HG02970 (cell line): ENCODE measurements around the gene HTT.
"Not testable (repeated sequence)": the region's sequence is repeated elsewhere in the genome, so short reads cannot be mapped to it uniquely, and the experiment has no call there.

ENCODE experiments used
- ATAC-seq: cut with Tn5 transposase; IDR thresholded peaks from one replicate; pipeline ENCODE4 v1.9.1; 2021; ENCODE audit warnings: mild to moderate bottlenecking, moderate library complexity, moderate number of reproducible peaks; ENCODE audit not compliant: unreplicated experiment, low FRiP score

Gene HTT

GRCh38 chr4:3075652-3075981 lies 1.1 kb downstream of the HTT start:
- no peak for ATAC-seq

- ATAC-seq, result no peak
Measured at GRCh38 chr4:3077796-3078195, 3.3 kb downstream of the HTT start.

- no peak for ATAC-seq
Measured at GRCh38 chr4:3079694-3080123, 5.2 kb downstream of the HTT start.

DNA sequence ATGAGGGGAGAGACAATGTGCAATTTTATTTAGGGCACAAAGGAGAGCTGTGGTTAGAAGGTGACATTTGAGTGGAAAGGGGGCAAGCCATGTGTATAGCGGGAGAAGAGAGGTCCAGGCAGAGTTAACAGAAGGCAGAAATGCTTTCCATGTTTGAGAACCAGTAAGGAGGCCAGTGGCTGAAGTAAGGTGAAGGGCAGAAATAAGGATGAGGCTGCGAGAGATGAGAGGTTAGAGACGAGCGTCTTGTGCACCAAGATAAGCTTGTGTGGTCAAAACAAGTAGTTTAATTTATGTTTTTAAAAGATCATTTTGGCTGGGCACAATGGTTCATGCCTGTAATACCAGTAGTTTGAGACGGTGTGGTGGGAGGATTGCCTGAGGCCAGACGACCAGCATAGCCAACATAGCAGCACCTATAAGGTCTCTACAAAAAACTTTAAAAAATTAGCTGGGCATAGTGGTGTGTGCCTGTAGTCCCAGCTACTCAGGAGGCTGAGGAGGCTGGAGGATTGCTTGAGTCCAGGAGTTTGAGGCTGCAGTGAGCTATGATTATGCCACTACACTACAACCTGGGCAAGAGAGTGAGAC lies 8.5 kb downstream of the HTT start:
- no peak for ATAC-seq

DNA sequence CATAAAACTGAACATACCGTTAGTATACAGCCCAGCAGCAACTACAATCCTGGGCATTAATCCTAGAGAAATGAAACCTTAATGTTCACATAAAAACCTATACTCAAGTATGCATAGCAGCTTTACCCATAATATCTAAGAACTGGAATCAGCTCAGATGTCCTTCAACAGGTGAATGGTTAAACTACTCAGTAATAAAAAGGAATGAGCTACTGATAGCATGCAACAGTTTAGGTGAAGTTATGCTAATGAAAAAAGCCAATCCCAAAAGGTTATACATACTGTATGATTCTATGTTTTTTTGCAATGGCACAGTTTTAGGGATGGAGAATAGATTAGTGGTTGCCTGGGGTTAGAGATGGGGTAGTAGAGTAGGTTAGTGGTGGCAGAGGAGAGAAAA lies 9.3 kb downstream of the HTT start:
- no peak for ATAC-seq

DNA sequence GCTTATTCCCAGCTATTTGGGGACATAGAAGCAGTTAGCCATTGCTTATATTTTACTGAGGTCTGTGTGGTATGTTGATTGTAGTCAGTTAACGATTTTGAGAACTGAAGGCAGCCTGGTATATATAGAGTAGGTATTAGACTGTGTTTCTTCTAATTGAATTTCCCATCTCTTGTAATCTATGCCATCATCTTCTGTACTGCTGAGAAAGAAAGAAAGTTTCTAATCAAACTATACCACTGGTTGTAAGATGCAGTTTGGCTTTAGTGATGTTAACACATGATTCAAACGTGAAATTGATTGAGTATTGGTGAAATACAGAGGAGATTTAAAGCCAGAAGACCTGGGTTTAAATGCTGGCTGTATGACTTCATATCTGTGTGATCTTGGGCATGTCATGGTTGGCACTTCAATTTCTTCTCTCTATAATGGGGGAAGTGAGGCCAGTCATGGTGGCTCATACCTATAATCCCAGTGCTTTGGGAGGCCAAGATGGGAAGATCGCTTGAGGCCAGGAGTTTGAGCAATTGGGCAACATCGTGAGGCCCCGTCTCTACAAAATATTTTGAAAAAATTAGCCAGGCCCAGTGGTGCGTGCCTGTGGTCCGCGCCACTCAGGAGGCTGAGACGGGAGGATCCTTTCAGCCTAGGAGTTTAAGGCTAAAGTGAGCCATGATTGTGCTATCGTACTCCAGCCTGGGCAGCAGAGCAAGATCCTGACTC lies 11.6 kb downstream of the HTT start:
- no peak for ATAC-seq

DNA sequence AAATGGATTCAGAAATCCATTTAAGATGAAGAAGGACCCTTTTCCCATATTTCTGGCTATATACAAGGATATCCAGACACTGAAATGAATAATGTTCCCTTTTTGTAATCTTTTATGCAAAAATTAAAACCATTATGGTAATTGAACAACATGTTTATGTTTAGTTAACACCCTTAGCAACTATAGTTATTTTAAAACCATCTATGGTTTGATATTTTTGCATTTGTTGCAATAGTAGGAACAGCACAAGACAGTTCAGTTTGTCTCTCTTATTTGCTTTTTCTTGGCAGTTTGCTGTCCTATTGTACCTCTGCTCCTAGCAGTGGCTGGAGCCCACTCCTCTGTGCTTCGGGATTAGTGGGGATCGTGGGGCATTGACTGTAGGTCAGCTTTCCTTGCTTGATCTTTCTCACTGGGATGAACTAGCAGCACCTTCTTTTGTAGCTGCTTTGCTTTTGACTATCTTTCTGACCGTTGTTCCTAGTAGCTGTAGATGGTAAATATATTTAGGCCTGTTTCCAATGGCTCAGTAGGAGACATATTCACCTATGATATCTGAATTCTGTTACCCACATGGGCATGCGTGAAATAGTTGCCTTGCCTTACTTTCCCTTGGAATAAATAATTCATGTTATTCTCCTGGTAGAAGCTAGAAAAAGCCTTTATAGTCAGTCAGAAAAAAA lies 12.8 kb downstream of the HTT start:
- no peak for ATAC-seq

DNA sequence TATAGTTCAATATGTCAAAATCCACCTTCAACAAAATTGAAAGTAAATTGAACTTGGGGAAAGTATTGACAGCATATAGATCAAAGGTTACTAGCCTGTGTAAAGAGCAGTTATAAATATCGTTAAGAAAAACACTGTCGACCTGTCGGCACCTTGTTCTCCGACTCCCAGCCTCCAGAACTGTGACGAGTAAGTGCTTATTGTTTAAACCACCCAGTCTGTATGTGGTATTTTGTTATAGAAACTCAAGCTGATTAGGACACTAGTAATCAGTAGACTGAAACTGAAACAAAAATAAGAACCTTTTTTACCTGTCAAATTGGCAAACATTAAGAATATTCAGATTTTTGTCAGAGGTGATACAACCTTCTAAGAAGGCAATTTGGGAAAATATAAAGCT lies 17.0 kb downstream of the HTT start:
- no peak for ATAC-seq

GRCh38 chr4:3094701-3095100 lies 20.2 kb downstream of the HTT start:
- not testable (repeated sequence) for ATAC-seq

DNA sequence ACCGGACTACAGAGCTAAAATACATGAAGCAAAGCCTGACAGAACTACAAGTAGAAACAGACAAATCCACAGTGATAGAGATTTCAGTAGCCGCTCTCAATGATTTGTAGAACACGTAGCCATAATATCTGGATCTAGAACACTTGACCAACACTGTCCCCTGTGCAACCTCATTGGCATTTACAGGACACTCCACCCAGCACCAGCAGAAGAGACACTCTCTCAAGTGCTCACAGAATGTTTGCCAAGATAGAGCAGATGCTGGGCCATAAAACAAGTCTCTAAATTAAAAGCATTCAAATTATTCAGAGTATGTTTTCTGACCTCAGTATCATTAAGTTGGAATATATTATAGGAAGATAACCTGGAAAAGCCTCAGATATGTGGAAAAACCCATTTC lies 21.7 kb downstream of the HTT start:
- no peak for ATAC-seq

GRCh38 chr4:3098346-3098745 lies 23.9 kb downstream of the HTT start:
- ATAC-seq, result no peak

DNA sequence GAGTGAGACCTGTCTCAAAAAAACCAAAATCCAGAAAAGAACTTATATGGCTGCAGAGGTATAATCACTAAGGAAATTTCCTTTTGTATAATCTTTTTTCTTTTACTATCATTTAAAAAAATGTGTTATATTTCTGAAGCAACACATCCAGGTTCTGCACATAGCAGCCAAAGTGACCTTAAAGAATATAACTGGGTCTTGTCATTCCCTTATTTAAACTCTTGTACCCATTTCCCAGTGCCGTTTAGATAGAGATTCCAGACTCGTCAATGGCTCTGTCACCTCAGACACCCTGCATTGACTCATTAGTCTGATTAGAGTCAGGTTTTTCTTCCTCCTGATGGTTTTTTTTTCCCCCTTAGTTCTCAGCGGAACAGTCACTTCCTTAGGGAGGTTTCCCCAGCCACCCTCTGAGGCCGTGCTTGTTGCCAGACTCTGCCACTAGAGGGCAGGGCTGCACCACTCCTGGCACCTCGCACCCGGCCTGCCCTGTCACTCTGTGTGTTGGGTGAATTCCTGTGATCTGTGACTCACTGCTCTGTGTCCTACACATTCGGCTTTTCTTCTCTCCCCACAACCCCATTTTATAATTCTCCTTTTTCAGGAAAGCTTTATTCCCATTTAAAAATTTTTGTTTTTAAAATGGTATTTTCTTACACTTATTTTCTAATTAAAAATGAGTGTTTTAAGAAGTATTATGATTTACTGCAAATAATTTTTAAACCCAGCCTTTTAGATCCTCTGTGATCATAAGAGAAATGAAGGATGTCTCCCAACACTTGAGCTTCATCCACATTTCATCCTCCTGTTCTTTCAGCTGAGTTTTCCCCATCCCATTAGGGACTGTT lies 32.1 kb downstream of the HTT start:
- ATAC-seq, result no peak

DNA sequence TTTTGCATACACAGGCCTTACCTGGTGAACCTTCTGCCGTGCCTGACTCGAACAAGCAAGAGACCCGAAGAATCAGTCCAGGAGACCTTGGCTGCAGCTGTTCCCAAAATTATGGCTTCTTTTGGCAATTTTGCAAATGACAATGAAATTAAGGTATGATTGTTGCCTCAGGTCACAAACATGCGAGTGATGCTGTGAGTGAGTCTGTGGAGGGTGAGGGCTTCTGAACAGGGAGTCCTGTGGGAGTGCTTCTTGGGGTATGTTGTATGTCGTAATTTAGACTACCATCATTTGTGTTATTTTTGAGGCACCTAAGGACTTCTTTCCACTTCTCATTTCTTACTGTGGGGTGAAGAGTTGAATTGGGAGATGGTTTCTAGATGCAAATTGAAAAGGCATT lies 32.8 kb downstream of the HTT start:
- ATAC-seq, result no peak

- ATAC-seq, result no peak
Measured at GRCh38 chr4:3107691-3108121, 33.2 kb downstream of the HTT start.

DNA sequence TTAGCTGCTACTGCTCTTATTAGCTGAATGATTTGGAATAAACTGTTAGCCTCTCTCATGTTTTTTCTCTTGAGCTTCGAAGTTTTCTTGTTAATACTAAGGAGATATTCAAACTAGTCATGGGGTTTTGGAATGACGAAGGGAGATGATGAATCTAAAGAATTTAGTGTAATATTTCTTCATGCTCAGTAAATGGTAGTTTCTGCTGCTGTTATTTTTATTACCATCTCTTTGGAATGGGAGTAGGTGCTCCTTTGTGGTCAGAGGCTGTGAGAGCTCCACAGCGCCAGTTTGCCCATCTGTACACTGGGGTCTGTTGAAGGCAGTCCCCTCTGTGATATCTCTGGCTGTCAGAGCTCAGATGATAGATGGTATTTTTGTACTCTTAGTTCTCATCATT lies 33.7 kb downstream of the HTT start:
- ATAC-seq, result no peak

DNA sequence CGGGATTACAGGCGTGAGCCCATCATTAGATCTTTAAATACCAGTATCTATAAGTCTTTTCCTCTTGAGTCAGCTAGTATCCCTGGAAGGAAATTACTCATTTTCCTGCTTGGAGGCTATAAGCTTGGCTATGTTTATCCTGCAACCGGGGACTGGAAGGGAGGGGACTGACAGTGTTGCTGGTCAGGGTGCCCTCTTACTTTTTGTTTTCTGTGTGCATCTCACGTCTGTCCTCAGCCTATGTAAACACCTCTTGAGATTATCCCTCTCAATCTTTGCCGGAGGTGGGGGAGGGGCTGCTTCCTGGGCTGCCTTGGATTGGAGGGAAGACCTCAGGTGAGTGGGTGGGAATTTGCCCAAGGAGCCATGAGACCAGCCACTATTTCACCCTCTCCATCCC lies 37.0 kb downstream of the HTT start:
- ATAC-seq, result no peak

GRCh38 chr4:3112201-3112600 lies 37.7 kb downstream of the HTT start:
- ATAC-seq, result no peak

DNA sequence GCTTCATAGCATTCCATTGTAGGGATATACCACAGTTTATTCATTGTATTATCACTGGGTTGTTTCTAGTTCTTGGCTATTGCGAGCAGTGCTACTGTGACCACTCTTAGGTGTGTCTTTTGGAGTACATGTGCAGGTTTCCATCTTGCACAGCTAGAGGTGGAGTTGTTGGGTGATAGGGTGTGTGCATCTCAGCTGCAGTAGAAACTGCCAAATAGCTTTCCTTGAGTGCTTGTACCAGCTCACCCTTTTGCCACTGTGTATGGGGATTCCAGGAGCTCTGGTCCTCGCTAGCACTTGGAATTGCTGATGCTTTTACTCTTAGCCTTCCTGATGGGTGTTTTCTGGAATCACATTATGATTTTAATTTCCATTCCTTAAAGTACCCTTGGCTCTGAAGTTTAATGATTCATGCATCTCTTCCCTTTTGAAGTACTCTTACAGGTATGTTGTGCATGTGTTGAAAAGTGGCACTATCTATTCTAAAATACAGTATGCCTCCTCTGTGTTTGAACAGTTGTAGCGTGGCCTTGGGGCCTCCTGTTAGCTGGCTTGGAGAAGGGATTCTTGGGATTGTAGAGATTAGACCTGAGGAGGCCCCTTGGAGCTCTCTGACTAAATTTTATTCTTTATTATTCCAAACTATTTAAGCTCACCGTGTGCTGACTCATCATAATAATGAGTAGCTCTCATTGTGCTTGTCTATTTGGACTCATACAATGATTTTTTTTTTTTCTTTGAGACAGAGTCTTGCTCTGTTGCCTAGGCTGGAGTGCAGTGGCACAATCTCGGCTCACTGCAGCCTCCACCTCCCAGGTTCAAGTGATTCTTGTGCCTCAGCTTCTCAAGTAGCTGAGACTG lies 38.4 kb downstream of the HTT start:
- ATAC-seq, result no peak

DNA sequence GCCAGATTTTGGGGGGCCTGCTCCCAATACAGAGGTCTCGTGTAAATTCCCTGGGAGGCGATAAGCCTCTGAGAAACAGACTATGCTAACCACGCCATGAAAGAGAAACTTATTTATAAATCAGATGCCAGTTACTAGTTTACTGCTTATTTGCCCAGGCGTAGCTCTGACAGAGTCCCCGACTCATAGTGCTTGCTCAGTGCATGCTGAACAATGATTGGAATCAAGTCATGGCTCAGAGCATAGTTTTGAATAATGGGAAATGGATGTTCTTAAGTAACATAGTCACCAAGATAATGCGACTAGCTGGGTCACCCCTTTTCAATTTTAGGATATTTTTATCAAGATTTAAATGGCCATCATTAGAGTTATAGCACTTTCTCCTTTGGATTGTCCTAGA lies 39.9 kb downstream of the HTT start:
- ATAC-seq, result no peak

DNA sequence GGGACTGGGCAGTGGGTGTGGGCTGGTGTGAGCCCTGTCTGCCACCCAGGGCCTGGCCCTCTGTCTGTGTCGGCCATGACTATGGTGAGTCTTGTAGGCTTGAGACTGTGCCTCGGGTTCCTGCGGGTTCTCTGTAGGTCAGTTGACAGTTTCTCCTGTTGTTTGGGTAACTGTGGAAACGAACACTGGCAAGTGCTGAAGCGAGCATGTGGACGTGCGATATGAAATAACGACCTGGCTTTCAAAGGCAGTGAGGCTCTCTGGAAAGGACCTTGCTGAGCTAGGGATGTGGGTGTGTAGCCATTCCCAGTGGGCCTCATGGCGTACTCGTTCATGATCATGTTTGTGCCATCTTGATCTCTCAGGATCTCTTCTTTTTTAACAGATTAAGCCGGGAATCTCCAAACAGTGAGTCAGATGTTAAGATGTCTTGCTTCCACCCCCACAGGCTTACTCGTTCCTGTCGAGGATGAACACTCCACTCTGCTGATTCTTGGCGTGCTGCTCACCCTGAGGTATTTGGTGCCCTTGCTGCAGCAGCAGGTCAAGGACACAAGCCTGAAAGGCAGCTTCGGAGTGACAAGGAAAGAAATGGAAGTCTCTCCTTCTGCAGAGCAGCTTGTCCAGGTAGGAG lies 41.3 kb downstream of the HTT start:
- no peak for ATAC-seq
